Mammary epithelial cell (primary cell): Measurements from ENCODE around the gene KDM4C.

Source experiments
- EZH2 ChIP-seq: IDR thresholded peaks from 2 replicates; pipeline ENCODE4 v1.6.1; 2012; ENCODE audit warnings: low read length, inconsistent platforms, borderline replicate concordance
- TF ChIP-seq, protein P1 (sequence below), 2 donors: IDR thresholded peaks in 1 of 2; conservative IDR thresholded peaks in 1 of 2; 2 replicates each; pipeline ENCODE4 v1.5.1; 2011 to 2012; ENCODE audit warnings: inconsistent platforms in 2 of 2, low read length in 2 of 2, mild to moderate bottlenecking in 2 of 2, control low read depth in 1 of 2, low read depth in 1 of 2; ENCODE audit not compliant: insufficient read depth in 1 of 2; ENCODE audit errors: extremely low read depth in 1 of 2

DNA sequence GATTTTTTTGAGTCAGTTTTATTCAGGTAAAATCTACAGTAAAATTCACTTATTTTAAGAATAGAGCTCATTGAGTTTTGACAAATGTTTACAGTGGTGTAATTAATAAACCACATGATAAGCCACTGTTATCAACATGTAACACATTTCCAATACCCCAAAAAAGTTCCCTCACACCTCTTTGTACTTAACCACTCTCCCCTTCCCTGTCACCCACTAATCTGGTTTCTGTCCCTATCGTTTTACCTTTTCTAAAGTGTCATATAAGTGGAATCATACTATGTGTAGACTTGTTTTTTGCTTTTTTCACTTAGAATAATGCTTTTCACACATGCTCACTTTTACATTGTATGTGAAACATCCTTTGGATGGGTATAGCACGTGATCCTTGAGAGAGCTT, 127.2 kb downstream of the KDM4C start:
- TF ChIP-seq, protein P1, sequence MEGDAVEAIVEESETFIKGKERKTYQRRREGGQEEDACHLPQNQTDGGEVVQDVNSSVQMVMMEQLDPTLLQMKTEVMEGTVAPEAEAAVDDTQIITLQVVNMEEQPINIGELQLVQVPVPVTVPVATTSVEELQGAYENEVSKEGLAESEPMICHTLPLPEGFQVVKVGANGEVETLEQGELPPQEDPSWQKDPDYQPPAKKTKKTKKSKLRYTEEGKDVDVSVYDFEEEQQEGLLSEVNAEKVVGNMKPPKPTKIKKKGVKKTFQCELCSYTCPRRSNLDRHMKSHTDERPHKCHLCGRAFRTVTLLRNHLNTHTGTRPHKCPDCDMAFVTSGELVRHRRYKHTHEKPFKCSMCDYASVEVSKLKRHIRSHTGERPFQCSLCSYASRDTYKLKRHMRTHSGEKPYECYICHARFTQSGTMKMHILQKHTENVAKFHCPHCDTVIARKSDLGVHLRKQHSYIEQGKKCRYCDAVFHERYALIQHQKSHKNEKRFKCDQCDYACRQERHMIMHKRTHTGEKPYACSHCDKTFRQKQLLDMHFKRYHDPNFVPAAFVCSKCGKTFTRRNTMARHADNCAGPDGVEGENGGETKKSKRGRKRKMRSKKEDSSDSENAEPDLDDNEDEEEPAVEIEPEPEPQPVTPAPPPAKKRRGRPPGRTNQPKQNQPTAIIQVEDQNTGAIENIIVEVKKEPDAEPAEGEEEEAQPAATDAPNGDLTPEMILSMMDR (conservative IDR thresholded peaks at IDR 0.05 in 1 of 2, IDR thresholded peaks at IDR 0.05 in 1 of 2; ENCODE audit: extremely low read depth in 1 of 2, insufficient read depth in 1 of 2, low read depth in 1 of 2, low read length in 2 of 2): no peak
- TF ChIP-seq EZH2: no peak
